ENCODE data around the gene CSNK1G1.

CSNK1G1 gene

DNA sequence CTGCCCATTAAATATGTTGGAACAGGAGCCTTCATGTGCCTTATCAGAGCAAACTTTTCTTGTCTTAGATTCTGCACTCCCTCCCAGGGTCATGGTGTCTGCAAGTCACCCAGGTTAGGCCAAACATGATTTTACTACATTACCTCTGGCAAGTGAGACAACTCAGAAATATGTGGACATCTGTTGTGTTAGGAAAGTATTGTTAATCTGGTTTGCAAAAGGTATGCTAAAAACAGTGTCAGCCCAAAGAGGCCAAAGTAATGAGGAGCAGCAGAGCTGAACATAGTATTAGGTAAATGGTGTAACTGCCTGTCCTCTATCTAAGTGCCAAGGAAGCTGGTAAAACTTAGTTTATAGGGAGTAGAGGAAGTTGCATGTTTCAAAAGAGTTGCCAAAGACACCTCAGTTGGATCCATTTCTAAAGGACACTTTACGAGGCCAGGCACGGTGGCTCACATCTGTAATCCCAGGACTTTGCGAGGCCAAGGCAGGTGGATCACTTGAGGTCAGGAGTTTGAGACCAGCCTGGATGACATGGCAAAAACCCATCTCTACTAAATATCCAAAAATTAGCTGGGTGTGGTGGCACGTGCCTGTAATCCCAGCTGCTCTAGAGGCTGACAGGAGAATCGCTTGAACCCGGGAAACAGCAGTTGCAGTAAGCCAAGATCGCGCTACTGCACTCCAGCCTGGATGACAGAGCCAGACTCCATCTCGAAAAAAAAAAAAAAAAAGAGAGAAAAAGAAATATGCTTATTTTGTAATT, 170.6 kb downstream of the CSNK1G1 start:
- no peak for DNase-seq

DNA sequence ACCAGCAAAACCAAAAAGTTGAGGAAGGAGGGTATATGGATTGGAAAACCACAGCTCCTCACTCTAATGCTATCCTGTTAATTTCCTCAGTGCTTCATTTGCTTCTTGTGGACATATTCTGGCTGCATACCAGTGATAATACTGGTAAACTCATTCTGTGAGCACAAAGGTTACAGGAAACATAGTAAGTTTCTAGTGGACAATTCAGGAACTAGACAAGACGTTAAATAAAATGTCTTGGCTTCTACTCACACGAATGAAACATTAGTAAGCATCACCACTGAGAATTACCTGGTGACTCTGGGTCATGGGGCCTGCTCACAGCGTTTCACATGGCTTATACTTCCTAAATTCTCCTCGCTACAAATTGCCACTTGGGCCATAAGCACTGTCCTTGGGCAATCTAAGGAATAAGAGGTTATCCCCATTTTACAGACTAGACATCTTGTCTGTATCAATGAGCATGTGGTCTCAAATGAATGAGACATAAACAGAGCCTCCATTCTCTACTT, 173.1 kb downstream of the CSNK1G1 start:
- no peak for DNase-seq

DNA sequence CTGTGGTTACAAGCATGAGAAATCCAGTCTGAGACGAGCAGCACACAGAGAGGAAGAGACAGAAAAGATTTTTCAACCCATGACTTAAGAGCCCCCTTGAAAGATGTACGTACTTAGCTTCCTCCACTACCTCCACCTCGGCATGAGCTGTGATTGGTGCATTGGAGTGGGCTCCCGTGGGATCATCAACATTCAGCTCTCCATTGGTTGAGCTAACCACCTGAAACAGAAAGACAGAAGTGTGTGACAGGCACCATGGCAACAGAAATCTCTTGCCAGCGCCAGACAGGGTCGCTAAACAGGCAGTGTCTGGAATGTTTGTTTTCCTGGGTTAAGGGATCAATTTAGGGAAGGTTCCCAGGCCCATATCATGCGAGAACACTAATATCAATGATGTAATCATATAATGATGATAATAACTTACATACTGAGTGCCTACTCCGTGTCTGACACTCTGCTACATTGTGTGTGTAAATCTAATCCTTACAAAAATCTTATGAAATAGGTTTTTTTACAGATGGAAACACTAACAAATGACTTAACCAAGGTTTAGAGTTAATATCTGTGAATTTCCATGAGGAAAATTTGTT, 175.6 kb downstream of the CSNK1G1 start:
- DNase-seq, result peak; percentile 60

GRCh38 chr15:64166102-64166890, 189.7 kb downstream of the CSNK1G1 start:
- no peak for DNase-seq

- DNase-seq, result no peak
Observed at GRCh38 chr15:64164436-64164835, 191.5 kb downstream of the CSNK1G1 start.

GRCh38 chr15:64163659-64164362, 192.2 kb downstream of the CSNK1G1 start:
- no peak for DNase-seq

DNA sequence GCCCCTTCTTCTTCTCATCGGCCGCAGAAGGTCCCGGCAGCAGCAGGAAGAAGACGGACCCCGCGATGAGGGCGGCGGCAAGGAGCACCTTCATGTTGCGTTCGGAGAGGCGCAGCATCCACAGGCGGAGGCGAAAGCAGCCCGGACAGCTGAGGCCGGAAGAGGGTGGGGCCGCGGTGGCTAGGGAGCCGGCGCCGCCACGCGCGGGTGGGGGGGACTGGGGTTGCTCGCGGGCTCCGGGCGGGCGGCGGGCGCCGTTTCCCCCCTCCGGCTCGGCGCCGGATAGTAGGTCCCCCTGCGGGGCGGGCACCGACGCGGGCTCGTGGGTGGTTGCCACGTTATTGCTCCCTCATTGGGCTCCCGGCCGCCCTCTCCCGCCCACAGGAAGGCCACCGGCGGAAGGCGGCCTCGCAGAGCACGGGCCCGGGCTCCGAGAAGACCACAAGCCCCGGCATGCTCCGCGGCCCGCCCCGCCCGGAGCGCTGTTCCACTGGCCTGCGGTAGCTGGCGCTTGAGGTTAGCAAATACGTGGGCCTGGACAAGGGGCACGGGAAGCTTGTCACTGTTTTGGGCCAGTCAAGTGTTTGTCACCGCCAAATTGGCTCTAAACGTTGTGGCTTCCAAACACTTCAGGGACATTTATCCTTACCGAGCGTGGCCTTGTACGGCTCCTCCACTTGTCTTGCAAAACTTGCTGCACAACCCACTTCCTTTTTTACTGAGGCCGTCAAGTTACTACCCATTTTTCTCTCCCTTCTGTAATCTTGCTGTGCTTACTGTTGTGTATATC, 192.9 kb downstream of the CSNK1G1 start, which contains the start of gene PPIB:
Gene PPIB (minus strand): TSS at position 154 of the 790 bp plus-strand sequence. CDS start 36 bp downstream, at position 118.
- peak; percentile 79 for DNase-seq

- DNase-seq, result no peak
Observed at GRCh38 chr15:64162478-64162868, 193.5 kb downstream of the CSNK1G1 start.

DNA sequence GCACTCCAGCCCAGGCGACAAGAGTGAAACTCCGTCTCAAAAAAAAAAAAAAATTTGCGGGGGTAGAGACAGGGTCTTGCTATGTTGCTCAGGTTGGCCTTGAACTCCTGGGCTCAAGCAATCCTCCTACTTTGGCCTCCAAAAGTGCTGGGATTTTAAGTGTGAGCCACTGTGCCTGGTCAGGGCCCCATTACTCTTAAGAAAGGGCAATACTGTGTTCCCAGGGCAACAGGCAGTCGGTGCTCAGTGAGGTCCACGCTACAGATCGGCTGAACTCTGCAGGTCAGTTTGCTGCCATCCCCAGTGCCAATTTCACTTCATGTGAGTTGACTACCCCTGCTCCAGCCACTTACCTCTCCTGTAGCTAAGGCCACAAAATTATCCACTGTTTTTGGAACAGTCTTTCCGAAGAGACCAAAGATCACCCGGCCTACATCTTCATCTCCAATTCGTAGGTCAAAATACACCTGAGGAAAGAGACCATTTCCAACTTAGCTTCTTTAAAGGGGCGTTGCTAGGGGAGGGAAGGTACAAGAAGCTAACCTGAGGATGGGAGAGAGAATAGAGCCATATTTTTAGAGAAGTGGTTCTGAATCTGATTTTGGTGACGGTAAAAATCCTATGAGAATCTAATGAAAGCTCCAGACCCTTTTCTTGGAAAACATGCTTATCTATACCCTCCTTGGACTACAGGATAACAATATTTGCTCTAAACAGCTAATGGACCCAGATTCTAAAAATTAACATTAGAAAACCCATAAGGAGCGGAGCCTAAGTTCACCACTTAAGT, 194.1 kb downstream of the CSNK1G1 start:
- no peak for DNase-seq

GRCh38 chr15:64158363-64159134, 197.4 kb downstream of the CSNK1G1 start:
- no peak for DNase-seq

DNA sequence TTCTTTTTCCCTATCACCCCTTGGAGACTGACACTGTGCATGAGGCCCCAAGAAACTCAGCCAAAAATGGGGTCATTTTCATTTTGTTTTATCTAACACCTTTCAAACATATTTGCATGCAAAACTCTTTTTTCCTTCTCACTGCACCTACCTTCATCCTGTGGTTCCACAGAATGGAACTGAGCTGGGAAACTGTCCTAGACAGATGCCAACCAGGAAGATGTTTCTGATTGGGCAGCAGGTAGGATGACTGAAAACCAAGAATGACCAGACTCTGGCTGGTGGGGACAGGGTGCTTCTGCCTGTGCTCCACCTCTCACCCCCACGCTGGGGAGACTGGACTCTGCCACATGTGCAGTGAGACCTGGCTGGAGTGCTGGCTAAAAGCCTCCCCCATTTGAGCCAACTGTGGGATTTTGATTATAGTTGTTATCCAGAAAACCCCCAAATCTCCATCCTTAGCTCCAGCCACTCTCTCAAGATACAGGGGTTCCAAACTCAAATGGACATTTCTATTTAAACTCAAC, 198.3 kb downstream of the CSNK1G1 start:
- no peak for DNase-seq

DNA sequence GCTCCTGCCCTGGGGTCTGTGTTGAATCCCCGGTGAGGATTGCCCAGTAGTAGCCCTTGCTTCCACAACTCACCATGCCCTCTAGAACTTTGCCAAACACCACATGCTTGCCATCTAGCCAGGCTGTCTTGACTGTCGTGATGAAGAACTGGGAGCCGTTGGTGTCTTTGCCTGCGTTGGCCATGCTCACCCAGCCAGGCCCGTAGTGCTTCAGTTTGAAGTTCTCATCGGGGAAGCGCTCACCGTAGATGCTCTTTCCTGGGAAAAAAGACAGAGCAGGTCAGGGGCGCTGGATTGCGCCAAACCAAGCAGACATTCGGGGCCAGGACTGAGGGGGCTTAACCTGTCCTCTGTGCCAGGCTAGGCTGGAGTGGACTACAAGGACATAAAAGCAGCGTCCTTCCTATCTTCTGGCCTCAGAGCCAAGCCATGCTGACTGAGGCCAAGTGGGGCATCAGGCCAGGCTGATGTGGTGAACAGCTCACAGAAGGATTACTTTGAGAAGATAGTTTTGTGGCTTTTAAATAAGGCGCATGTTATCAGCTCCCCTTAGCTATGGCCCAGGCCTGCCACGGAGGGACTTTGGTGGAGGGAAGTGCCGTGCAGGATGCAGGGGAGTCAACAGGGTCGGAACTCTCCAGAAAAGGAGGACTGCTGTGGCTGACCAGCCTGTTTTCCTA, 199.2 kb downstream of the CSNK1G1 start:
- no peak for DNase-seq

- no peak for DNase-seq
Observed at GRCh38 chr15:64155802-64156651, 199.9 kb downstream of the CSNK1G1 start.

GRCh38 chr15:64153480-64154367, 202.2 kb downstream of the CSNK1G1 start:
- peak; percentile 77 for DNase-seq

GRCh38 chr15:64152507-64153387, 203.2 kb downstream of the CSNK1G1 start:
- DNase-seq, result no peak

All from NCI-H1436 treated with DMSO at 0.1 percent for 48 hours (cell line).